Esophagus muscularis mucosa (tissue), 4 donors: ENCODE data around the gene CYP2U1. TPM values are rescaled to one million over a fixed set of nuclear protein-coding genes. Genes with fewer than 3 reads are reported as not detected.

Experiments used
- DNase-seq: peaks from one replicate; pipeline ENCODE4 v3.0.0-alpha.2; 2017; ENCODE audit errors: extremely low spot score
- H3K27ac ChIP-seq, 4 donors: fragments of 200-600 bp; sonication (generic); replicated peaks in 1 of 4; 1 replicate in 3 of 4; 2 replicates in 1 of 4; pipeline ENCODE4 v1.5.1; 2016 to 2019; ENCODE audit warnings: mild to moderate bottlenecking in 1 of 4
- H3K27me3 ChIP-seq, 4 donors: fragments of 200-600 bp; sonication (generic); one replicate each; pipeline versions ENCODE4 v1.5.1 to v1.6.0; 2016 to 2019
- H3K36me3 ChIP-seq, 4 donors: fragments of 200-600 bp; sonication (generic); one replicate each; pipeline ENCODE4 v1.5.1; 2016 to 2019
- H3K4me1 ChIP-seq, 4 donors: fragments of 200-600 bp; sonication (generic); one replicate each; pipeline ENCODE4 v1.5.1; 2016 to 2019
- H3K4me3 ChIP-seq, 4 donors: fragments of 200-600 bp; sonication (generic); 1 replicate in 2 of 4; 2 replicates in 2 of 4; pipeline ENCODE4 v1.5.1; 2016 to 2019; ENCODE audit warnings: mild to moderate bottlenecking in 4 of 4, moderate library complexity in 1 of 4
- H3K9me3 ChIP-seq, 4 donors: fragments of 200-600 bp; sonication (generic); 1 replicate in 3 of 4; 2 replicates in 1 of 4; pipeline ENCODE4 v1.5.1; 2016 to 2019
- EP300 ChIP-seq: sonication (generic); formaldehyde crosslinking; IDR thresholded peaks from one replicate; pipeline ENCODE4 v1.6.1; 2017; ENCODE audit warnings: antibody characterized with exemption
- POLR2A ChIP-seq: fragments of 450-650 bp; IDR thresholded peaks from one replicate; pipeline ENCODE4 v1.6.1; 2017; ENCODE audit warnings: antibody characterized with exemption, moderate library complexity, mild to moderate bottlenecking, low read depth
- POLR2AphosphoS5 ChIP-seq, 2 donors: sonication (generic); formaldehyde crosslinking; IDR thresholded peaks; one replicate each; pipeline ENCODE4 v1.6.1; 2017; ENCODE audit warnings: antibody characterized with exemption in 2 of 2
- WGBS: methylation state at CpG from one replicate; pipeline ENCODE4 v1.1.5; 2018; 5-methylcytosine and 5-hydroxymethylcytosine counted together
- intact Hi-C: fragments of 100-400 bp; cut with DNase I; formaldehyde crosslinking; loops from one replicate; pipeline ENCODE4 v1.15.1; 2023
- total RNA-seq, 4 donors: library from RNA; depleted of rRNA; stranded (reverse); fragments of >200 nt; gene quantifications; one replicate each; pipeline versions ENCODE4 v1.1.0 to v1.2.1, GENCODE V29; 2016
- TF ChIP-seq, protein P1 (sequence below), 3 experiments: fragments of 200-600 bp in 2 of 3; fragments of 450-650 bp in 1 of 3; sonication (generic) in 2 of 3; IDR thresholded peaks; one replicate each; pipeline ENCODE4 v1.5.1; 2017 to 2019; ENCODE audit warnings: antibody characterized with exemption in 3 of 3, mild to moderate bottlenecking in 2 of 3, moderate library complexity in 1 of 3

The CYP2U1 gene
- total RNA-seq, 4 donors from 2014 or later = 17.7 to 36.6 (median 22.9) TPM

GRCh38 chr4:107891299-107891698 lies 40.0 kb upstream of the CYP2U1 start:
- DNase-seq = no peak
- no peak overlapping the region for H3K27ac ChIP-seq
- H3K36me3 ChIP-seq = no peaks in the 10 kb centered on the region
- peaks cover 18 to 58% (median 51%) of the 10 kb centered on the region in 4 donors for H3K4me1 ChIP-seq
- H3K27me3 ChIP-seq = no peaks in the 10 kb centered on the region
- intact Hi-C loops = no loop called here
- H3K4me3 ChIP-seq = no peak overlapping the region
- TF ChIP-seq POLR2AphosphoS5 (IDR thresholded peaks at IDR 0.05) (no peak), POLR2A (no peak), EP300 (no peak)
- TF ChIP-seq, protein P1, sequence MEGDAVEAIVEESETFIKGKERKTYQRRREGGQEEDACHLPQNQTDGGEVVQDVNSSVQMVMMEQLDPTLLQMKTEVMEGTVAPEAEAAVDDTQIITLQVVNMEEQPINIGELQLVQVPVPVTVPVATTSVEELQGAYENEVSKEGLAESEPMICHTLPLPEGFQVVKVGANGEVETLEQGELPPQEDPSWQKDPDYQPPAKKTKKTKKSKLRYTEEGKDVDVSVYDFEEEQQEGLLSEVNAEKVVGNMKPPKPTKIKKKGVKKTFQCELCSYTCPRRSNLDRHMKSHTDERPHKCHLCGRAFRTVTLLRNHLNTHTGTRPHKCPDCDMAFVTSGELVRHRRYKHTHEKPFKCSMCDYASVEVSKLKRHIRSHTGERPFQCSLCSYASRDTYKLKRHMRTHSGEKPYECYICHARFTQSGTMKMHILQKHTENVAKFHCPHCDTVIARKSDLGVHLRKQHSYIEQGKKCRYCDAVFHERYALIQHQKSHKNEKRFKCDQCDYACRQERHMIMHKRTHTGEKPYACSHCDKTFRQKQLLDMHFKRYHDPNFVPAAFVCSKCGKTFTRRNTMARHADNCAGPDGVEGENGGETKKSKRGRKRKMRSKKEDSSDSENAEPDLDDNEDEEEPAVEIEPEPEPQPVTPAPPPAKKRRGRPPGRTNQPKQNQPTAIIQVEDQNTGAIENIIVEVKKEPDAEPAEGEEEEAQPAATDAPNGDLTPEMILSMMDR (IDR thresholded peaks at IDR 0.05) = no peak
- no peaks in the 10 kb centered on the region for H3K9me3 ChIP-seq

- DNase-seq = no peak
- TF ChIP-seq, protein P1 (IDR thresholded peaks at IDR 0.05) = no peak
- no peak for TF ChIP-seq POLR2A
- peak in 1 of 2 donors; percentile 18 for TF ChIP-seq POLR2AphosphoS5 (IDR thresholded peaks at IDR 0.05)
- TF ChIP-seq EP300 = no peak
- Histone ChIP-seq H3K4me1 (peaks cover 18 to 71% (median 70%) of the 10 kb centered on the region in 4 donors), H3K27me3 (no peaks in the 10 kb centered on the region), H3K9me3 (no peaks in the 10 kb centered on the region), H3K27ac (peak overlapping the region; percentile 80 to 83 (median 82)), H3K4me3 (no peak overlapping the region), H3K36me3 (no peaks in the 10 kb centered on the region)
- intact Hi-C loops = no loop called here
- 61% methylated on average over 4 of the region's 4 CpGs for WGBS
Measured at GRCh38 chr4:107893171-107894137, 37.9 kb upstream of the CYP2U1 start.

DNA sequence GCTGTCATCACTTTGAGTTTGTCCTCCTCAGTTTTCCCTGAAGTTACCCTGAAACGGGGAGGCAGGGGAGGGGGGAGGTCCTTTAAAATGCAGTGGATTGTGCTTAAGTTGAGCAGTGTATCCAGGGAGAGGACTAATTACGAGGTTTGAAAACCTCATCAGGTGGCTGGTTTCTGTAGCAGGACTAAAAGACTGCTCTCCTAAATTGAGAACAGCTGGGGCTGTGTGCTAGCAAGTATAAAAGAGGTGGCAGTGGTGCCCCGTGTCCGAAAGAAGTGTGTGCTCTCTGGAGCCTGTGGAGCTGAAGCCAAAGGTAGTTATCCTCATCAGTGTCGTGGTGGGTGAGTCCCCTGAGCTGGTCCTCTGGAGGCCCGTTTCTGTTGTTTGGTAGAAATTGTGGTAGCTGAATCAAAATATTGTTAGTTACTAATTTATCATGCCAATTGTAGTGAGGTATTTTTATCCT lies 37.2 kb upstream of the CYP2U1 start:
- H3K27ac ChIP-seq = peak overlapping the region; percentile 80 to 83 (median 82)
- TF ChIP-seq EP300 (no peak), POLR2AphosphoS5 (IDR thresholded peaks at IDR 0.05) (no peak)
- TF ChIP-seq, protein P1 (IDR thresholded peaks at IDR 0.05) = no peak

DNA sequence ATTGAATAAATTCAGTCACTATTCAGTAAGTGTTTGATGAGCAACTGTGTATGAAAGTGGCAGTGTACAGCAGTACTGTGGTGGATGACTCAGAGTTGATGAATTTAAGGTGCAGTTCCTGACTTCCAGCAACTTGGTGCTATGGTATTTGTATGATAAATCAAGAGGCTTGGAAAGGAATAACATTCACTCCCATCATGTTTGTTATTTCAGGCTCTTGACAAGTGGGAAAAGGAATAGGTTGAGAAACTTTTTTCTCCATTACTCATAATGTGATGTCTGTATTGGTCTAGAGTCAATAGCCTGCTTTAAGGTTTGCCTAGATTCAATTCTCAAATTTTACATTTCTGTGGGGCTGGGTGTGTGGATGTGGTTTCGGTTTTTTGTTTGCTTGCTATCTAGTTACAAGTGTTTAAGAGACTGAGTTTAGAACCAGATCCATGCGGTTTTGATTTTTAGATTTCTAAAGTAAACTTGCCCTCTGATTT lies 35.1 kb upstream of the CYP2U1 start:
- intact Hi-C loops = no loop called here
- Histone ChIP-seq H3K9me3 (no peaks in the 10 kb centered on the region), H3K27ac (peak overlapping the region; percentile 80 to 83 (median 82)), H3K4me1 (peaks cover 21 to 90% (median 88%) of the 10 kb centered on the region in 4 donors), H3K4me3 (peak overlapping the region in 3 of 4 donors; percentile 1 to 12 (median 5)), H3K36me3 (no peaks in the 10 kb centered on the region), H3K27me3 (no peaks in the 10 kb centered on the region)
- DNase-seq = no peak
- WGBS = 45% methylated on average over 2 of the region's 2 CpGs
- TF ChIP-seq POLR2AphosphoS5 (IDR thresholded peaks at IDR 0.05) = peak in 1 of 2 donors; percentile 70
- no peak for TF ChIP-seq POLR2A
- TF ChIP-seq, protein P1 (IDR thresholded peaks at IDR 0.05) = no peak

More for the DNA sequence above, 37.2 kb upstream of the CYP2U1 start:
- intact Hi-C loops = no loop called here
- peaks cover 18 to 76% (median 72%) of the 10 kb centered on the region in 4 donors for H3K4me1 ChIP-seq
- no peaks in the 10 kb centered on the region for H3K27me3 ChIP-seq
- H3K4me3 ChIP-seq = no peak overlapping the region
- no peaks in the 10 kb centered on the region for H3K36me3 ChIP-seq
- no peak for DNase-seq
- no peaks in the 10 kb centered on the region for H3K9me3 ChIP-seq
- WGBS = 61% methylated on average over 6 of the region's 6 CpGs
